Kidney epithelial cell (primary cell): ENCODE results near the gene TEX2. TPM values are rescaled to one million over a fixed set of nuclear protein-coding genes. Genes with fewer than 3 reads are reported as not detected.

Source experiments
- DNase-seq: peaks from one replicate; pipeline ENCODE4 v3.0.0-alpha.2; 2010; ENCODE audit warnings: low read depth
- H3K27me3 ChIP-seq: 2 replicates; pipeline ENCODE4 v1.6.0; 2011; ENCODE audit warnings: low read length; ENCODE audit not compliant: control insufficient read depth, insufficient read depth
- H3K36me3 ChIP-seq: 2 replicates; pipeline ENCODE4 v1.5.1; 2011; ENCODE audit warnings: low read length; ENCODE audit not compliant: control insufficient read depth, insufficient read depth
- H3K4me3 ChIP-seq: 2 replicates; pipeline ENCODE4 v1.5.1; 2011; ENCODE audit warnings: low read depth, mild to moderate bottlenecking, control low read depth, low read length
- total RNA-seq: library from RNA; depleted of rRNA; stranded (reverse); fragments of >200 nt; gene quantifications from 2 replicates; pipeline ENCODE4 v1.2.3, GENCODE V29; 2015
- TF ChIP-seq, protein P1 (sequence below): IDR thresholded peaks from 2 replicates; pipeline ENCODE4 v1.5.1; 2011; ENCODE audit warnings: mild to moderate bottlenecking, moderate library complexity, low read length, control low read depth, inconsistent platforms; ENCODE audit not compliant: insufficient read depth, poor library complexity, severe bottlenecking

Gene TEX2
- total RNA-seq, 1 donor from 2014 or later, result 16.5 TPM

DNA sequence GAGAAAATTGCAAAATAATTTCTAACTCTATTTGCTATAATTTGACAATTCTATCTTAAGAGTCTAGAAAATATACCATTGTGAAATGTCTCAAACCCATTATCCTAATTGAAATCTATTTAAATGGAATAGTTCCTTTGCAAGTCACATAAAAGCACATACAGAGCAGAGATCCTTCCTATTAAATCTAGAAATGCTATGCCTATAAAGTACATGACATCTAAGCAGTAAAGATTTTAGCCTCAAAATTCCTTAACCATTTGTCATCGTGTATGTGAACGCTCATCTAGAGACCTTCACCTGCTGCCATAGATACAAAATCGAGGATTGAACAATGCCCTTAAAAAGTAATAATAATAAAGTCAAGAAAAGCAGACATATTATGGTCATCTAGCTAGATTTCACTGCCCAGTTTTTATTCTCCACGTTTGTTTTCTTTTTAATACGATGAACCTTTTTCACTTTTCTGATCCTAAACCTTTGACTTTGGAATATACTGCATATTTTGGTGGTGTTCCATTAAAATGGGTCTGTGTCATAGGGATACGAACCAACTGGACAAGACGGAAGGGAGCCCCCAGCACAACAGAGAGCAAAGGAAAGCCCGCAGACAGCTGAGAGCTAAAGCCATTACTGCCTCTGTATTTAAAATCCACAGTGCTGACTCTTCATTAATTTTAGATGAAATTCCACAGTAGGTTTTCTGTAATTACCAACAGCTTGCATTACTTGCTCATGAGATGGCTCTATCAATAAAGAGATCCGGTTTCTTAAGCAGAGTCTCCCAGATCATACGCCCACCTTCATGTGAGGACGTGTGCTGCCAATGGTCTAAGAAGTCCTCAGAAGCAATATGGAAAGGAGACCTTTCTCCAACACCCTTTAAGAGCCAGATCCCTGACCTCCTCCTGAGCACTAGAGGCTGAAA is 17.6 kb downstream of the TEX2 start:
- no peak overlapping the region for H3K4me3 ChIP-seq
- H3K36me3 ChIP-seq, result no peaks in the 10 kb centered on the region
- no peak for DNase-seq
- H3K27me3 ChIP-seq, result no peaks in the 10 kb centered on the region
- TF ChIP-seq, protein P1, sequence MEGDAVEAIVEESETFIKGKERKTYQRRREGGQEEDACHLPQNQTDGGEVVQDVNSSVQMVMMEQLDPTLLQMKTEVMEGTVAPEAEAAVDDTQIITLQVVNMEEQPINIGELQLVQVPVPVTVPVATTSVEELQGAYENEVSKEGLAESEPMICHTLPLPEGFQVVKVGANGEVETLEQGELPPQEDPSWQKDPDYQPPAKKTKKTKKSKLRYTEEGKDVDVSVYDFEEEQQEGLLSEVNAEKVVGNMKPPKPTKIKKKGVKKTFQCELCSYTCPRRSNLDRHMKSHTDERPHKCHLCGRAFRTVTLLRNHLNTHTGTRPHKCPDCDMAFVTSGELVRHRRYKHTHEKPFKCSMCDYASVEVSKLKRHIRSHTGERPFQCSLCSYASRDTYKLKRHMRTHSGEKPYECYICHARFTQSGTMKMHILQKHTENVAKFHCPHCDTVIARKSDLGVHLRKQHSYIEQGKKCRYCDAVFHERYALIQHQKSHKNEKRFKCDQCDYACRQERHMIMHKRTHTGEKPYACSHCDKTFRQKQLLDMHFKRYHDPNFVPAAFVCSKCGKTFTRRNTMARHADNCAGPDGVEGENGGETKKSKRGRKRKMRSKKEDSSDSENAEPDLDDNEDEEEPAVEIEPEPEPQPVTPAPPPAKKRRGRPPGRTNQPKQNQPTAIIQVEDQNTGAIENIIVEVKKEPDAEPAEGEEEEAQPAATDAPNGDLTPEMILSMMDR, result no peak

DNA sequence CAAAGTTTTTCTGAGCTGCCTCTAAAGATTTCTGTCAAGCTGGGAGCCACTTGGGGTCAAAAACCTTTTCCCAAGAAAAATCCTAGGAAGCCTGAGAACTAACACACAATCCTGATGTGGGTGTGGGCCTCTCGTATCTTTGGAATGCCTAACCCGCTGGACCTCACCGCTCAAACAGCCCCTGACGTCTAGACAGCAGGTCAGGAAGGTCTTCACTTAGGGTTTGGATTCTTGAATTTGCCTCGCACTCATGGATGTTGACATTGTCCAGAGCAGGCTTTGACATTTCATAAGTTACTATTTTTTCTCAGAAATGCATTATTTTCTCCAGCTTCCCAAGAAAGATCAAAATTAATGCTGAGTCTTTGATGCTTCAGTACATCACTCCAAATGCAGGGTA is 18.9 kb downstream of the TEX2 start:
- no peak for DNase-seq
- Histone ChIP-seq H3K36me3 (no peaks in the 10 kb centered on the region), H3K27me3 (no peaks in the 10 kb centered on the region), H3K4me3 (no peak overlapping the region)
- TF ChIP-seq, protein P1, result no peak

DNA sequence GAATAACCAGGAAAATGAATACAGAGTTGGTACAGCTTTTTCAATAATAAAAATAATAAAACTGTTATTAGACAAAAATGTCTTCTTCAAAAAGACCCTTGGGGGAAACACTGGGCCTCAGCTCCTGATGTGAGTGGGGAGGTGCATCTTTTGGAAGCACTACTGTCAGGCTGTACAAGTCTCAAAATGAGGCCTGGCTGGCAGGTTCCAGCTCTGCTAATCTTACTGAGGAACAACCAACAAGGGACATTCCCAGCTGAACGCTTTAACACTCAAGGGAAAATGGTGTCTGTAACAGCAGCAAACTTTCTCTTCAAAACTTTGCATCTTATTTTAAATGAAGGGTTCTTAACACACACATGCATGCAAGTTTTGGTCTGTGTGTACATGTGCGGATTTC is 19.7 kb downstream of the TEX2 start:
- Histone ChIP-seq H3K27me3 (no peaks in the 10 kb centered on the region), H3K36me3 (no peaks in the 10 kb centered on the region), H3K4me3 (no peak overlapping the region)
- TF ChIP-seq, protein P1, result no peak
- no peak for DNase-seq

DNA sequence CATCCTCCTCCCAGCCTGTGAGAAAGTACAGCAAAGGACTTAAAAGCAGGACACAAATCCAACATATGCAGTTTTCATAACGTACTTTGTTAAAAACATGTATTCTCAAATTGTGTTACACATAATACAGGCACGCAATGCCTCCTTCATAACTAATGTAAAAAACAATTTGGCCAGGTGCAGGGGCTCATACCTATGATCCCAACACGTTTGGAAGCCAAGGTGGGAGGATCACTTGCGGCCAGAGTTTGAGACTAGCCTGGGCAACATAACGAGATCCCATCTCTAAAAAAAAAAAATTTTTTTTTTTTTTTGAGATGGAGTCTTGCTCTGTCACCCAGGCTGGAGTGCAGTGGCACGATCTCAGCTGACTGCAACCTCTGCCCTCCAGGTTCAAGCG is 20.4 kb downstream of the TEX2 start:
- DNase-seq, result no peak
- no peak overlapping the region for H3K4me3 ChIP-seq
- H3K27me3 ChIP-seq, result no peaks in the 10 kb centered on the region
- no peaks in the 10 kb centered on the region for H3K36me3 ChIP-seq
- TF ChIP-seq, protein P1, result no peak

DNA sequence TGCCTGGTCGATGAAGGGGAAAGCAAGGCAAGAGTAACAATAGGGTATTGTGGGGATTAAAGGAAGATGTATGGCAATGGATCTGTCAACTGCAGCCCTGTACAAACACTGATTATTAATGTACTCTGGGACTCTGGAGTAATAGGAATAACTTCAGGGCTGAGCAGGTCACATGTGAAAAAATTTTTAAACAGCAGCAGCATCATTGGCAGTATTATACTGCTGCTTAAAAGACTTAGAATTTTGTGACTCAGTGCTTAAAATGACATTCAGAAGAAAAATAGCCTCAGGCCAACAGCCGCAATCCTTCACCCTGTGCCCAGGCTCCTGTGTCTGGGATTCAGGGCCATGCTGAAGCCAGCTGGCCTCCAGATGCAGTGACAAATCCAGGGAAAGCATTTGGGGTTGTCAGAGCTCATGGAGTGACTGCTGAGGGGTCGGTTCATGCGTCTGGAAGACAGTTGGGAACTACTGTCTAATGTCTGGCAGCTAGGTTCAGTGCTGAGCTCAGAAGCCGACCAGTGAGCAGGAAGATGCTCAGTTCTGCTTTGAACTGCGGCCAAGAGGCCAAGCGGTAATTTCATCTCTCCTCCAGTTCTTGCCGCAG is 22.2 kb downstream of the TEX2 start:
- Histone ChIP-seq H3K4me3 (no peak overlapping the region), H3K27me3 (no peaks in the 10 kb centered on the region), H3K36me3 (no peaks in the 10 kb centered on the region)
- TF ChIP-seq, protein P1, result no peak
- no peak for DNase-seq
